DOHH2 (cell line): ENCODE data around the gene OXSR1.

Experiments used
- CTCF ChIP-seq: fragments of 200-600 bp; sonication (generic); IDR thresholded peaks from one replicate; pipeline ENCODE4 v1.5.1; 2014; ENCODE audit warnings: antibody characterized with exemption, mild to moderate bottlenecking, low read depth, low read length; ENCODE audit not compliant: poor library complexity, severe bottlenecking
- EZH2phosphoT487 ChIP-seq: fragments of 200-600 bp; sonication (generic); IDR thresholded peaks from 2 replicates; pipeline ENCODE4 v1.6.1; 2017; ENCODE audit warnings: borderline replicate concordance, mild to moderate bottlenecking, antibody characterized with exemption, low read length, moderate library complexity, mixed read lengths

GRCh38 chr3:38203690-38204089 lies 38.4 kb downstream of the OXSR1 start:
- TF ChIP-seq CTCF (no peak), EZH2phosphoT487 (no peak)
